ENCODE measurements around the gene FOXN1. TPM values are rescaled to one million over a fixed set of nuclear protein-coding genes. Genes with fewer than 3 reads are reported as not detected.
"Not testable (repeated sequence)": the region's sequence is repeated elsewhere in the genome, so short reads cannot be mapped to it uniquely, and the experiment has no call there.

Gene FOXN1
- total RNA-seq, 4 donors from 2014 or later = not detected

- no peaks in the 10 kb centered on the region for H3K27me3 ChIP-seq
- no peak for DNase-seq
- H3K9me3 ChIP-seq = no peaks in the 10 kb centered on the region
- H3K4me1 ChIP-seq = peaks cover 0 to 21% (median 0%) of the 10 kb centered on the region in 4 donors
- H3K36me3 ChIP-seq = no peaks in the 10 kb centered on the region
- no peak overlapping the region for H3K4me3 ChIP-seq
- TF ChIP-seq POLR2A (IDR thresholded peaks at IDR 0.05) = no peak
- TF ChIP-seq, protein P1, sequence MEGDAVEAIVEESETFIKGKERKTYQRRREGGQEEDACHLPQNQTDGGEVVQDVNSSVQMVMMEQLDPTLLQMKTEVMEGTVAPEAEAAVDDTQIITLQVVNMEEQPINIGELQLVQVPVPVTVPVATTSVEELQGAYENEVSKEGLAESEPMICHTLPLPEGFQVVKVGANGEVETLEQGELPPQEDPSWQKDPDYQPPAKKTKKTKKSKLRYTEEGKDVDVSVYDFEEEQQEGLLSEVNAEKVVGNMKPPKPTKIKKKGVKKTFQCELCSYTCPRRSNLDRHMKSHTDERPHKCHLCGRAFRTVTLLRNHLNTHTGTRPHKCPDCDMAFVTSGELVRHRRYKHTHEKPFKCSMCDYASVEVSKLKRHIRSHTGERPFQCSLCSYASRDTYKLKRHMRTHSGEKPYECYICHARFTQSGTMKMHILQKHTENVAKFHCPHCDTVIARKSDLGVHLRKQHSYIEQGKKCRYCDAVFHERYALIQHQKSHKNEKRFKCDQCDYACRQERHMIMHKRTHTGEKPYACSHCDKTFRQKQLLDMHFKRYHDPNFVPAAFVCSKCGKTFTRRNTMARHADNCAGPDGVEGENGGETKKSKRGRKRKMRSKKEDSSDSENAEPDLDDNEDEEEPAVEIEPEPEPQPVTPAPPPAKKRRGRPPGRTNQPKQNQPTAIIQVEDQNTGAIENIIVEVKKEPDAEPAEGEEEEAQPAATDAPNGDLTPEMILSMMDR (IDR thresholded peaks at IDR 0.05) = no peak
- no peak overlapping the region for H3K27ac ChIP-seq
Measured at GRCh38 chr17:28467456-28468025, 38.6 kb upstream of the FOXN1 start.

DNA sequence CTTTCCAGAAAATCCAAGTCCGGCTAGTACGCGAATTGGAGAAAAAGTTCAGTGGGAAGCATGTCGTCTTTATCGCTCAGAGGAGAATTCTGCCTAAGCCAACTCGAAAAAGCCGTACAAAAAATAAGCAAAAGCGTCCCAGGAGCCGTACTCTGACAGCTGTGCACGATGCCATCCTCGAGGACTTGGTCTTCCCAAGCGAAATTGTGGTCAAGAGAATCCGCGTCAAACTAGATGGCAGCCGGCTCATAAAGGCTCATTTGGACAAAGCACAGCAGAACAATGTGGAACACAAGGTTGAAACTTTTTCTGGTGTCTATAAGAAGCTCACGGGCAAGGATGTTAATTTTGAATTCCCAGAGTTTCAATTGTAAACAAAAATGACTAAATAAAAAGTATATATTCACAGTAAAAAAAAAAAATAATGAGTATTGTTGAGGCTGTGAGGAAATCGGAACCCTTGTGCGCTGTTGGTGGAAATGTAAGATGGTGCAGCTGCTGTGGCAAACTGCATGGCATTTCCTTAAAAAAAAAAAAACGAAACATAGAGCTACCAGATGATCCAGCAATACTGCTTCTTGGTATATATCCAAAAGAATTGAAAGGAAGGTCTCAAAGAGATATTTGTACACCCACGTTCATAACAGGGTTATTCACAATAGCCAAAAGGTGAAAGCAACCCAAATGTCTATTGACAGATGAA lies 38.0 kb upstream of the FOXN1 start:
- not testable (repeated sequence) for DNase-seq, H3K9me3 ChIP-seq, H3K36me3 ChIP-seq, H3K27ac ChIP-seq, H3K4me3 ChIP-seq, H3K27me3 ChIP-seq
- peaks cover 0 to 21% (median 0%) of the 10 kb centered on the region in 4 donors for H3K4me1 ChIP-seq

DNA sequence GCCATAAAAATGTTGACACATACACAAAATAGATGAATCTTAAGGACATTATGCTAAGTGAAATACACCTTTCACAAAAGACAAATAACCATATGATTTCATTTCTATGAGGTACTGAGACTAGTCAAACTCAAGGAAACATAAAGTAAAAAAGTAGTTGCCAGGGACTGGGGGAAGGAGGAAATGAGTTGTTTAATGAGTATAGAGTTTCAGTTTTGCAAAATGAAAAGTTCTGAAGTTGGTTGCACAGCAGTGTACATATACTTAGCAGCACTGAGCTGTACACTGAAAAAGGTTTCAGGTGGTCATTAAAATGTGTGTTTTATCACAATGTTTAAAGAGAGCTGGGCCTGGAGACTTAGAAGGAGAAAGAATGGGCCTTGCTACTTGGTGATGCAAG lies 37.4 kb upstream of the FOXN1 start:
- DNase-seq = no peak
- no peak overlapping the region for H3K4me3 ChIP-seq
- peaks cover 0 to 21% (median 0%) of the 10 kb centered on the region in 4 donors for H3K4me1 ChIP-seq
- no peak overlapping the region for H3K27ac ChIP-seq
- TF ChIP-seq, protein P1 (IDR thresholded peaks at IDR 0.05) = no peak
- TF ChIP-seq POLR2A (IDR thresholded peaks at IDR 0.05) = no peak
- no peaks in the 10 kb centered on the region for H3K36me3 ChIP-seq
- H3K9me3 ChIP-seq = no peaks in the 10 kb centered on the region
- H3K27me3 ChIP-seq = no peaks in the 10 kb centered on the region

DNA sequence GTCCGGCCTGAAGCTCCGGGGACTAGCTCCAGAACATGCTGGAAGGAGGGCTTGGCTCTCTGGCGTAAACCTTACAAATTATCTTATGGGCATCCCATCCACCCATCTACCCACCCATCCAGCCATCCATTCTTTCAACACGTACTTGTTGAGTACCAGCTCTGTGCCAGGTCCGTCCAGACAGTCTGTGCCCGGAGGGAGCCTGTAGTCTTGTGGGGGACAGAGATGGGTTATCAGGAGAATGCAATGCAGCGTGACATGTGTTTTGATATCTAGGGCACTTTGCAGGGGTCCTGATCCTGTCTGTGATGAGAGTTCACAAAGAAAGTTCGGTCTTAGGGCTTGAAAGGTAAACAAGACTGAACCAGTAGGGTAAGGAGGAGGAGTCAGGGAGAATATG lies 36.8 kb upstream of the FOXN1 start:
- Histone ChIP-seq H3K27ac (no peak overlapping the region), H3K27me3 (no peaks in the 10 kb centered on the region), H3K4me1 (peaks cover 0 to 21% (median 0%) of the 10 kb centered on the region in 4 donors), H3K36me3 (no peaks in the 10 kb centered on the region), H3K4me3 (no peak overlapping the region), H3K9me3 (no peaks in the 10 kb centered on the region)
- TF ChIP-seq, protein P1 (IDR thresholded peaks at IDR 0.05) = no peak
- TF ChIP-seq POLR2A (IDR thresholded peaks at IDR 0.05) = no peak
- no peak for DNase-seq

- H3K9me3 ChIP-seq = no peaks in the 10 kb centered on the region
- no peak overlapping the region for H3K4me3 ChIP-seq
- no peaks in the 10 kb centered on the region for H3K36me3 ChIP-seq
- H3K27ac ChIP-seq = peak overlapping the region in 3 of 4 donors; percentile 53 to 70 (median 69)
- H3K27me3 ChIP-seq = no peaks in the 10 kb centered on the region
- TF ChIP-seq, protein P1 (IDR thresholded peaks at IDR 0.05) = no peak
- TF ChIP-seq POLR2A (IDR thresholded peaks at IDR 0.05) = no peak
- H3K4me1 ChIP-seq = peaks cover 0 to 21% (median 0%) of the 10 kb centered on the region in 4 donors
- DNase-seq = peak in 1 of 3 donors; percentile 63
Measured at GRCh38 chr17:28470266-28470913, 35.8 kb upstream of the FOXN1 start.

DNA sequence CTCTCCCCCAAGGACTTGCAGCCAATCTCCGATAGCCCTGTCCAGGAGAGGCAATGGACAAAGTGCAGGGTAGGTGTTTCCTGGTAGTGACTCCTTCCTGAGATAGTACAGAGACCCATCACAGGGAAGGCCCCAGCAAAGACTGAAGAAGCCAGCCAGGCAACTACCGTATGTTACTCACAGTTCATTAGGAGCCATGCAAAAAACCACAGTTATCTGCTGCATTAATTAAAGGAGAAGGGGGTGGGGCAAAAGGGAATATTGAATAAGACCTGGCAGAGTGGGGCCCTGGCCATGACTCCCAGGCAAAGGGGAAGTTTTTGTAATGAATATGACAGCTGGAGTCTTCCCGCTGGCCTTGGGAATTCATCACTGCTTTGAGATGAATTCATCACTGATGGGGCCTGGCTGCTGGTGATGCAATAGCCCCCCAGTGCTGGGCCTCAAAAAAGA lies 35.2 kb upstream of the FOXN1 start:
- TF ChIP-seq, protein P1 (IDR thresholded peaks at IDR 0.05) = no peak
- peak in 1 of 2 donors; percentile 78 for TF ChIP-seq POLR2A (IDR thresholded peaks at IDR 0.05)
- peak in 1 of 3 donors; percentile 79 for DNase-seq
- H3K9me3 ChIP-seq = no peaks in the 10 kb centered on the region
- no peak overlapping the region for H3K4me3 ChIP-seq
- peak overlapping the region in 3 of 4 donors; percentile 53 to 70 (median 69) for H3K27ac ChIP-seq
- no peaks in the 10 kb centered on the region for H3K36me3 ChIP-seq
- peaks cover 0 to 24% (median 0%) of the 10 kb centered on the region in 4 donors for H3K4me1 ChIP-seq
- H3K27me3 ChIP-seq = no peaks in the 10 kb centered on the region
